Hematopoietic multipotent progenitor cell treated with erythropoietin and hydrocortisone succinate and interleukin-3 and kit ligand, for 4 days (in vitro differentiated cells): ENCODE data around the gene HCAR1.
"Not testable (repeated sequence)": the region's sequence is repeated elsewhere in the genome, so short reads cannot be mapped to it uniquely, and the experiment has no call there.

Experiments used
- DNase-seq: peaks from one replicate; pipeline ENCODE4 v3.0.0-alpha.2; 2015

Gene HCAR1, protein sequence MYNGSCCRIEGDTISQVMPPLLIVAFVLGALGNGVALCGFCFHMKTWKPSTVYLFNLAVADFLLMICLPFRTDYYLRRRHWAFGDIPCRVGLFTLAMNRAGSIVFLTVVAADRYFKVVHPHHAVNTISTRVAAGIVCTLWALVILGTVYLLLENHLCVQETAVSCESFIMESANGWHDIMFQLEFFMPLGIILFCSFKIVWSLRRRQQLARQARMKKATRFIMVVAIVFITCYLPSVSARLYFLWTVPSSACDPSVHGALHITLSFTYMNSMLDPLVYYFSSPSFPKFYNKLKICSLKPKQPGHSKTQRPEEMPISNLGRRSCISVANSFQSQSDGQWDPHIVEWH

DNA sequence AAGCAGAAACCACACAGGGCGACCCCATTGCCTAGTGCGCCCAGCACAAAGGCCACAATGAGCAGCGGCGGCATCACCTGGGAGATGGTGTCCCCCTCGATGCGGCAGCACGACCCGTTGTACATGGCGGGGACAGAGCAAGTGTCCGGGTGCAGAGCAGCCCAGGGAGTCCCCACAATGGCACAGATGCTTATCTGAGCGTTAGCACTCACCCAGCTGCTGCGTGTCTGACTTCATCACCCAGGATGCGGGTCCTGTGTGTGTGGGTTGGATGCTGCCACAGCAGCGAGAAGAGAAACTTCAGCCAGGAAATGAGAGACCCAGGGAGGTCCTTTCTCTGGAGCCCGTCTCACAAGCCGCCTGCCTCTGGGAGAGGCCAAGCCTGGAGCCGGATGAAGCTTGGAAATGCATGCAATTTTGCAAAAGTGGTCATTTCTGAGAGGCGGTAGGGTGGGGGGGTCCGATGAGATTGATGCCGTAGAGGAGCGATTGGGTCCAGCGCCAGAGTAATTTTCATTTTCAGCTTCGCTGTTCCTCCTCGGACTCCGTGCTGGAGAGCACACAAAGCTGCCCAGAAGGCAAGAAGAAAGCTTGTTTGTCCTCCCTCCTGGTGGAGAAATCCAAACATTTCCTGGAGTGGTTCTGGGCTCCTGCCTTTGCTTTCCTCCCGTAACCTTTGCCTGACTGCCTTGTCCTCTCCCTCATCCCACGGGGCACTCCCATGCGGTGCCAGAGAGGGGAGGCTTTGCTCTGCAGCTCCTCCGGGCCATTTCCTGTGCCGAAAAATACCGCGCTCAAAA lies at the start of gene HCAR1:
Gene HCAR1 (minus strand): TSS at position 630 of the 800 bp plus-strand sequence. CDS start 505 bp downstream, at position 125.
- DNase-seq: no peak

DNA sequence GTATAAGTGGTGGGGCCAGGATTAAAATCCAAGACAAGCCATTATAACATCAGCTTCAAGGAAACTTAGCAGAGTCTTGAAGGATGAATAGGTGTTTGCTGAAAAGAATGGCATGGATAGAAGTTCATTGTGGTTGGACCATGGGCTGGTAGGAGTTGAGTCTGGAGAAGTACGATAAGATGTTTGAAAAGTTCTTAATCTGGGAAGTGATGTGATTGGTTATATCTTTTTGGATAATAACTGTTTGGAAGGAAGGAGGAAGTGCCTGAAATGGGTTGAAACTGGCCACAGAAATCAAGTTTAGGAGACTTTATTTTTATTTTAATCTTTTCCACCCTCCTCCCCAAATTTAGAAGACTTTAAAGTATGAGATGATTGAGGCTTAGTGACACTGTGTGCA lies 26.9 kb upstream of the HCAR1 start:
- peak; percentile 48 for DNase-seq

DNA sequence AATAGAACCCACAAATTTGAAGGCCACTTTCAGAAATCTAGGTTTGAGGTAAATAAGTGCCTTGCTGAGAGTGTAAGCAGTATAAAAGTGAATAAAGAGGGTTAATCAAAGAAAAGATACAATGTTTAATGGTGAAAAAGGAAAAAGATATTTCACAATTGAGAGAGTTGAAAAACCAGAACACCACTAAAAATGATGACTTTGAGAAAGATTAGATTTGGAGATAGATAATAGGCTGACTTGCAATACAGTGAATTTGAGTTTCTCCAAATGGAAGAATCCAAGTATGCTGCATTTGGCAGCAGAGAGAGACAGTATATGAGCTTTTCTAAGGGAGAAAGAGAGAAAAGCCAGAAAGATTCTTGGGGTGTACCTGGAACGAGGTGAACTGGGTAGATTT lies 24.1 kb upstream of the HCAR1 start:
- no peak for DNase-seq

DNA sequence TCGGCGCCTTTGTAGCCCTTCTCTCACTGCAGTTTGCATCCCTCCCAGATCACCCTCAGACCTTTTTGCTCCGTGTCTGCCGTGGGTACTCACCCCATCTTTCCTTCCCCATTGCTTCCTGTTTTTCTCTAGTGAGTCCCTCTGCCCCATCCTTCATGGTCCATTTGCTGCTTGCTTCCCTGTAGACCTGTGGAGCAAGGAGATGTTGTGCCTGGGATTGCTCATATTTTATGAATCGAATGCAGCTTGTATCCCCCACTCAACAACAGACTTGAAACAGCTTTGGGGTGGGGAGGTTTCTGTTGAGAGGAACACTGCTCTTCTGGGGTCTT lies 22.6 kb upstream of the HCAR1 start:
- peak; percentile 62 for DNase-seq

DNA sequence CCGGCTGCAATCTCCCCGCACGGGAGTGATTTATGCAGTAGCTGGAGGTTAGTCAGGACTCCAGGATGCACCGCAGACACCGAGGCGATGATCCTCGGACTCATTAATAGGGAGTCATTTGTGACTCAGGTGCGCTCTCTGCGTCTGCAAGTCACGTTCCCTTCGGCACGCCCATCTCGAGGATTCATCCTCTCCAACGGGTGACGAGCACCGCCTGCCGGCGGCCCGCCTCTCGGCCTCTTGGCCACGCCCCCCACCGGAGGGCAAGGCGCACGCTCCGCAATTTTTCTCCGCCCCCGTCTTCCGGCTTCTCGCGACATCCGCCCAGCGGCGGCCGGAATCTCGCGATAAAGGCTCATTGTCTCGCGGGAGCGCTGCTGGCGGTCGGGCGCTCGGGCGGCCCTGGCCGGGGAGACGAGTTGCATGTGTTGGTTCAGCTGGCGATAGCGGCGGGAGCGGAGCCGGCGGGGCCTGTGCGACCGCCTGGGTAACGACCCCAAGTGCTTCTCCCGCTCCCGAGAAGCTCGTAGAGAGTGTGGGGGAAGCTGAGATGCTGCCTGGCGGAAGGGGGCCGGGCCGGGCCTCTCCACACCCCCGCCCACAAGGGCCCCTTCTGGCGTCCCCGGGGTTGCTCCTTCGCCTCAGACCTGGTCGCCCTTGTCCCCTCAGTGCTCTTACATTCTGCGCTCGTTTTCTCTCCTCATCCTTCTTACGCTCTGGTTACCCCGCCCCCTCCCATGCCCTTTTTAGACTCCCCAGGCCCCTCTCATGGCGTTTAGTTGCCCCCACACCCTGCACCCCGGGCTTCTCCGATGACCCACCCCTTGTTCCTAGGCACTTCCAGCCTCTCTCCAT lies 22.0 kb upstream of the HCAR1 start, which contains the start of gene DENR:
Gene DENR (plus strand): TSS at position 361 of the 855 bp plus-strand sequence. CDS start 878 bp downstream, outside the sequence.
- peak; percentile 99 for DNase-seq

DNA sequence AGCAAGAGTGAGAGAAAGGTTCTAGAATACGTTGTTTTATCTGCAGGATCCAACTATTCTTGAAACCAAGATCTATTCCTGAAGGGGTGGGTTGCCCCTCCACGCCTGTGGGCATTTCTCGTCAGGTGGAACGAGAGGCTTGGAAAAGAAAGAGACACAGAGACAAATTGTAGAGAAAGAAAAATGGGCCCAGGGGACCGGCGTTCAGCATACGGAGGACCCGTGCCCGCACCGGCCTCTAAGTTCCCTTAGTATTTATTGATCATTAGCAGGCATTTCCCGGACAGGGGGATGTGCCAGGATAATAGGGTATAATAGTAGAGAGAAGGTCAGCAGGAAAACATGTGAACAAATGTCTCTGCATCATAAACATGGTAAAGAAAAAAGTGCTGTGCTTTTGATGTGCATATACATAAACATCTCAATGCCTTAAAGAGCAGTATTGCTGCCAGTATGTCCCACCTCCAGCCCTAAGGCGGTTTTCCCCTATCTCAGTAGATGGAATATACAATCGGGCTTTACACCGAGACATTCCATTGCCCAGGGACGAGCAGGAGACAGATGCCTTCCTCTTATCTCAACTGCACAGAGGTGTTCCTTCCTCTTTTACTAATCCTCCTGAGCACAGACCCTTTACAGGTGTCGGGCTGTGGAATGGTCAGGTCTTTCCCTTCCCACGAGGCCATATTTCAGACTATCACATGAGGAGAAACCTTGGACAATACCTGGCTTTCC lies 20.3 kb upstream of the HCAR1 start:
- not testable (repeated sequence) for DNase-seq

DNA sequence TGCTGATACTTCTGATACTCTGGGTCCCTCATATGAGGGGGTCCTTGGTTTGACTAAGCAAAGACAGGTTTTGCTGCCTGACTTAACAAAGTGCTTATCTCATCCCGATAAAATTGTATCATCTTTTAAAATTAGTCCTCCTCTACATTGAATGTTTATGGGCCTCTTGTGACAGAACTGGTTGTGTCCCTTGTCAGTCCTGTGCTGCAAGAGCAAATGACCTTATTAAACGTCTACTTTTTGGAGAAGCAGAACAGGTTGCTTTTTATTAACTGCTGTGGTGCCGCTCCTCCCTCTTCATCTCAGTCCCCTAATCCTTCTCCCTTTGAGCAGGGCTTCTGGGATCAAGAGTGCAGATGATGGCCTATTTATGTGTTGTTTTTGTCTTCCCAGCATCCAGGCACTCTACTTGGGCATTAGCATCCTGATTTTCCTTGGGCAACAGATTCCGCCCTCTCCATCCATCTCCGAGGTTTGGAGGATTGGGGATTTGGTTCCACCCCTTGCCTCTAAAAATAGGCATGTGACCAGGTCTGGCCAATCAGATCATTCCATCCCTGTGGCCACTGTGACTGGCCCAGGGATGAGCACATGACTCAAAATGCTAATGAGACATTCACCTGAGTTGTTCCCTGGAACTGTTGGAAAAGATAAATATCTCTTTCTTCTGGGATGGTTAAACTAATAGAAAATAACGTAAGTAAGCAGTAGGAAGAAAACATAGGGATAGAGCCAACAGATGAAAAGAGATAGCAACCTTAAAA lies 19.1 kb upstream of the HCAR1 start:
- no peak for DNase-seq

DNA sequence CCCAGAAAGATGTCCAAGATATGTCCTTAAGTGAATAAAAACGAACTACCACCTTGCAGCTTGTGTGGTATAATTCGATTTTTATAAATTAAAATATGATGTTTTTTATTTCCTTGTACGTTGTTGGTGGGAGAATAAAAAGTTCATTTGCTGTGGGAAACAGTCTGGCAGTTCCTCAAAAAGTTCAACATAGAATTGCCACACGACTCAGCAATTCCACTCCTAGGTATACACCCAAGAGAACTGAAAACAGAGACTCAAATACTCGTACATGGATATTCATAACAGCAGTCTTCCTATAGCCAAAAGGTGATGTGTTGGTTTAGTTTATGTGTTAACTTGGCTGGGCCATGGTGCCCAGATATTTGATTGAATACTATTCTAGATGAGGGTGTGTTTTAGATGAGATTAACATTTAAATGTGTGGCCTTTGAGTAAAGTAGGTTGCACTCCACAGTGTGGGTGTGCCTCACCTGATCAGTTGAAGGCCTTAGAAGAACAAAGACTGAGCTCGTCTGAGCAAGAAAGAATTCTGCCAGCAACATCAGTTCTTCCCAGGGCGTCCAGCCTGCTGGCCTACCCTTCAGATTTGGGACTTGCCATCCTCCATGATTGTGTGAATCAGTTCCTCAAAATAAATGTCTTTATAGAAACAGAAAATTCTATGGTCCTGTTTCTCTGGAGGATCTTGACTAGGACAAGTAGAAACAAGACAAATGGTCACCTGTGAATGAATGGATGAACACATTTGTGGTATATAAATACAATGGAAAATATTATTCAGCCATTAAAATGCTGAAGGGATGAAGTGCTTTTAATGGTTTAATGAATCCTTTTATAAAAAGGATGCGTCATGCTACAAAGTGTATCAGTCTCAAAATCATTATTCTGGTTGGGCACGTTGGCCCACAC lies 16.8 kb upstream of the HCAR1 start:
- DNase-seq: peak; percentile 25

DNA sequence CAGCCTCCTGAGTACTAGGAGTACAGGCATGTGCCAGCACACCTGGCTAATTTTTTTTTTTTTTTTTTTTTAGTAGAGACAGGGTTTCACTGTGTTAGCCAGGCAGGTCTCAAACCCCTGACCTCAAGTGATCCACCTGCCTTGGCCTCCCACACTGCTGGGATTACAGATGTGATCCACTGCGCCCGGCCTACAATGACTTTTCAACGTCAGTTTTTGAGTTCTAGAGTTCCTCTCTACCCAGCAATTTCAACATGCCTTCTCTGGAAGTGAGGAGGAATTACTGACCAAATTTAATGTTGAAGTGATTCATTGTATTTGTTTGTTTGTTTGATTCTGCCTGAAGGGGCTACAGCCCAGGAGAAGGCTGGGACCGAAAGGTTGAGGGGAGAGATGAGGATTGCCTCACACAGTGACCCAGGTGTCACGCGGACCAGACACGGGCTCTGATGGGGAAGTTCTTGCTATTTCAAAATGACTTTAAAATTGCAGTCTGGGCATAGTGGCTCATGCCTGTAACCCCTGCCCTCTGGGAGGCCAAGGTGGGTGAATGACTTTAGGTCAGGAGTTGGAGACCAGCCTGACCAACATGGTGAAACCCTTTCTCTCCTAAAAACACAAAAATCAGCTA lies 13.4 kb upstream of the HCAR1 start:
- no peak for DNase-seq

DNA sequence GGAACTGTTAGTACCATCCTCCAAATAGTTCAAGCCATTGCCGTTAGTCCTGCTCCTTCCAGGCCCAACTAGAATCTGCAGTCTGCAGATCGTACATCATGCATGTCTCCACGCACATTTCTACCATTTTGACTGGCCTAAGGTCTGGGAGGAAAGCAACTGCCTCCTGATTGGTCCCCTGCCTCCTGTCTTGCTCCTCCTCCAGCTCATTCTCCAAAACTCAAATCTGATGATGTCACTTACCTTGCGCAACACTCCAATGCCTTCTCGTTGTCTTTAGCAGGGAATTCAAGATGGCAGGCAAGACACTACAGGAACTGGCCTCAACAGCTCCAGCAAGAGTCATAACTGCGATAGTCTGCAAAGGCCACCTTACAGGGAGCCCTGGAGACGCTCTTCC lies 9.7 kb upstream of the HCAR1 start:
- DNase-seq: no peak

DNA sequence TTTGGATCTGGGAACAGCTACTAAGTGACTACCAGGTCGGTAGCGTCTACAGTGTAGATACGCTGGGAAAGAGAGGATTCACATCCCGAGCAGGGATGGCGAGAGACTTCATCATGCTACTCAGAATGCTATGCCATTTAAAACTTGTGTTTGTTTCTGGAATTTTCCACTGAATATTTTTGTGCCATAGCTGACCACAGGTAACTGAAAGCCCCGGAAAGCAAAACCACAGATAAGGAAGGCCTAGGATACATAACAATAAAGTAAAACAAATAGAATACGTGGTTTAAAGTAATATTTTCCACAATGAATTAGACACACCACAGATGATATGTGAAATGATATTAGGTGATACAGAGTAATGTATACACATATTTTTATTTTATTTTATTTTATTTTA lies 7.9 kb upstream of the HCAR1 start:
- DNase-seq: peak; percentile 44

DNA sequence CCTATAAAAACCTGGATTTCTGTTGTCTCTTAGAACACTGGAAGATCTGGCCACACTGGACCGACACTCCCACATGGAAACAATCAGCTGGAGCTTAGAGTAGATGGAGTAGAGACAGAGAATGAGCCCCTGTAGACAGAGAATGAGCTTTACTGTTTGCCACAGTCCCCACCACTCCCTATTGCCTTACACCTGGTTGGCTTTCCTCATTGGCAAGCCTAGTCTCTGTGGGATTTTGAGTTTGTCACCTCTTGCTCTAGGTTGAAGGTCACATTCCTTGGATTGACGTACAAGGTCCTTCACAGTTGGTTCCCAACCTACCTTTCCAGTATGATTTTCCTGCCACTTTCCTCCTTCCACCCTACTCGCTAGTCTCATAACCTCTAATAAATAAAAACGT lies 2.0 kb upstream of the HCAR1 start:
- DNase-seq: no peak

DNA sequence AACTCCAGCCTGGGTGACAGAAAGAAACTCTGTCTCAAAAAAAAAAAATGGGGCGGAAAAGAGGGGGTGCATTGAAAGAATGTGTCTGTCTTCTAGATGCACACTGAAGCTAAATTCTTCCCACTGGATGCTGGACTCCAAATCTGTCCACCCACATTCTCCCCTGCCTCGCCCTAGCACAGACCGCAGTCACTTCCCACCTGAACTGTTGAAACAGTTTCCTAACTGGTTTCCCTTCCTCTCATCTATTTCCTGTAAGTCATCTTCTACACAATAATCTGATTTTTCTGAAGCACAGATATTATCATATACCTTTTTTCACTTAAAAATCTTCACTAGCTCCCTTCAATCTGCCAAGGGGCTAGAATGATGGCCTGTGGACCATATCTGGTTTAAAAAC lies 1.5 kb upstream of the HCAR1 start:
- DNase-seq: no peak

DNA sequence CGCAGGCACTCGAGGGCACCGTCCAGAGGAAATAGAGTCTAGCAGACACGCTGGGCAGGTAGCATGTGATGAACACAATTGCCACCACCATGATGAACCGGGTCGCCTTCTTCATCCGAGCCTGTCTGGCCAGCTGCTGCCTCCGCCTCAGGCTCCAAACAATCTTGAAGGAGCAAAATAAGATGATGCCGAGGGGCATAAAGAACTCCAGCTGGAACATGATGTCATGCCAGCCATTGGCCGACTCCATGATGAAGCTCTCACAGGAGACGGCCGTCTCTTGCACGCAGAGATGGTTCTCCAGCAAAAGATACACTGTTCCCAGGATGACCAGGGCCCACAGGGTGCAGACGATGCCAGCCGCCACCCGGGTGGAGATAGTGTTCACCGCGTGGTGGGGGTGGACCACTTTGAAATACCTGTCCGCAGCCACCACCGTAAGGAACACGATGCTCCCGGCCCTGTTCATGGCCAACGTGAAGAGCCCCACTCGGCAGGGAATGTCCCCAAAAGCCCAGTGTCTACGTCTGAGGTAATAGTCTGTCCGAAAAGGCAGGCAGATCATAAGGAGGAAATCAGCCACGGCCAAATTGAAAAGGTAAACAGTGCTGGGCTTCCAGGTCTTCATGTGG lies 945 bp downstream of the HCAR1 start:
- DNase-seq: no peak

DNA sequence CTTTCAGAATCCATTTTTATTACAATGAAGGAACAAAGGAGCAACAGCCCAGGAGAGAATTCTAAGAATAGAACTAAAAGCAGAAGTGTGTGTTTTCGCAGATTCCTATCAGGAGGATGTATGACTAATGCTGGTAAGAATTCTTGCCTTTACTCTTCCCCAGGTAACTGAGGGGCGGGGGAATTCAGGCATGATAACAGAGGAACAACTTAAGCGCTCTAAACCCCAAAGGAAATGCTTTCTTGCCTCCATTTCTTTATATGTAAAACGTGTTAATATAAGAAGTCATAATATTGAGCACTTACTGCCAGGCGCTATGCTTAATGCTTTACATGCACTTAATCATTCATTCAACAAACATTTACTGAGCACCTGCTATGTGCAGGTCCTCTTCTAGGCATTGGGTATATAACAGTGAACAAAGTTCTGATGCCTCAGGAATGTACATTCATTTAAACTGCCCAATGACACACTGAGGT lies 4.5 kb downstream of the HCAR1 start:
- peak; percentile 66 for DNase-seq

DNA sequence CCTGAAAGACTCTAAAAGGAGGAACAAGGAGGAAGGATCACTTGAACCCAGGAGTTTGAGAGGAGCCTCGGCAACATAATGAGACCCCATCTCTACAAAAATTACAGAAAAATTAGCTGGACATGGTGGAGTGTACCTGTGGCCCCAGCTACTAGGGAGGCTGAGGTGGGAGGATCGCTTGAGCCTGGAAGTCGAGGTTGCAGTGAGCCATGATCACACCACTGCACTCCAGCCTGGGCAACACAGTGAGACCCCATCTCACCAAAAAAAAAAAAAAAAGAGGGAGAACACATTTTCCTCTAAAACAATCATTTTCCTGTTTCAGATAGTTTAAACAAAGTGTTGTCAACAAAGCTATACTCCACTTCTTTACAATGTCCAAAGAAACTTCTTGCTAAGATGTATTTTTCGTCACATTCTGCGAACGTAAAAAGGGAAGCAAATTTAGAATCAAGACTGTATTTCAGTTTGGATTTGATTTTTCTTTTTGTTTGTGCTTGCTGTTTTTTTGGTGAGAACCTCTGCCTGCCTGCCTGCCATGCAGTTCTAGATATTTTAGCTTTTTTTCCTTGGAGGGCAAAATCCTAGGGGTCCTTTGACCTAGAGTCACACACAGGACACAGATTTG lies 5.1 kb downstream of the HCAR1 start:
- DNase-seq: no peak

DNA sequence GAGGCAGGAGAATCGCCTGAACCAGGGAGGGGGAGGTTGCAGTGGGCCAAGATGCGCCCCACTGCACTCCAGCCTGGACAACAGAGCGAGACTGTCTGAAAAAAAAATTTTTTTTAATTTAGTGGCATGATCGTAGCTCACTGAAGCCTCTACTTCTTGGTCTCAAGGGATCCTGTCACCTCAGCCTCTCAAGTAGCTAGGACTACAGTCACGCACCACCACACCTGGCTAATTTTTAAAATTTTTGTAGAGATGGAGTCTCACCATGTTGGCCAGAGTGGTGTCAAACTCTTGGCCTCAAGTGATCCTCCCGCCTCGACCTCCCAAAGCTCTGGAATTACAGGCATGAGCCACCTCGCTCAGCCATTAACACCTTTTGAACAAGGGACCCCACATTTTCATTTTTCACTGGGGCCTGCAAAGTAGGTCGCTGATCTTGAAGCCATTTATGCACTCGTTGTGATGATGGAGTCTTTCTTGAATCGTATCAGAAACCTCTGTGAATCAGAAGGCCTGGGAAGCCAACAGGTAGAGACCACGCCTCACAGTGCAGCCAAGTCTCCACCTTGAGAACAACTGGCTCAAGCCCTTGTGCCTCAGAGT lies 5.9 kb downstream of the HCAR1 start:
- DNase-seq: no peak

DNA sequence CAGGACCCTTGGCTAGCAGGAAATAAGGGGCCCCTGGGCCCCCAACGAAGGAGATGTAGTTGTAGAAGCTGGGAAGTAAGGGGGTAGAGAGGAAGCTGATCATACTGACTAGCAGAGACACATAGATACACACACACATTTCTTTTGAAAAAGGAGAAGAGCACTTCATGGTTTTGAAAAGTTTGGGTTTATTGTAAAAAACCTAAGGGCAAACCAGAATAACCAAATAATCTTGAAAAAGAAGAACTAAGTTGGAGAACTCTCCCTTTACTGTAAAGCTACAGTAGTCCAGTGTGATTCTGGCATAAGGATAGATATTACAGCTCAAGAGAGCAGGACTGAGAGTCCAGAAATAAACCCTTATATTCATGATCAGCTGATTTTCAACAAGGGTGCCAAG lies 8.3 kb downstream of the HCAR1 start:
- DNase-seq: peak; percentile 38
